DMS153 treated with DMSO at 0.1 percent for 48 hours (cell line): ENCODE data around the gene ZDHHC21.
A peak's percentile ranks its signal among the peaks of the same experiment; 100 is the strongest.

ENCODE experiments used
- DNase-seq: peaks from one replicate; lab custom pipeline; 2025; ENCODE audit not compliant: unreplicated experiment; lab: John Stamatoyannopoulos, UW

ZDHHC21 gene

GRCh38 chr9:14693251-14693861 lies at the start of gene ZDHHC21:
ZDHHC21 (minus strand) TSS chr9:14693432; CDS start chr9:14674340, 19,092 bp downstream.
- peak; percentile 70 for DNase-seq

GRCh38 chr9:14741369-14741768 lies 48.1 kb upstream of the ZDHHC21 start:
- DNase-seq = no peak

GRCh38 chr9:14733133-14733532 lies 39.9 kb upstream of the ZDHHC21 start:
- DNase-seq = no peak

GRCh38 chr9:14731294-14731981 lies 38.2 kb upstream of the ZDHHC21 start:
- no peak for DNase-seq

GRCh38 chr9:14730461-14730898 lies 37.2 kb upstream of the ZDHHC21 start:
- no peak for DNase-seq

- no peak for DNase-seq
Observed at GRCh38 chr9:14723301-14723700, 30.1 kb upstream of the ZDHHC21 start.

- peak; percentile 65 for DNase-seq
Observed at GRCh38 chr9:14722391-14723035, 29.3 kb upstream of the ZDHHC21 start, which contains the start of gene CER1. CER1 (minus strand) TSS chr9:14722733; CDS start chr9:14722672, 61 bp downstream.

GRCh38 chr9:14719231-14719923 lies 26.1 kb upstream of the ZDHHC21 start:
- no peak for DNase-seq

GRCh38 chr9:14715102-14715501 lies 21.9 kb upstream of the ZDHHC21 start:
- DNase-seq = no peak

- DNase-seq = no peak
Observed at GRCh38 chr9:14713187-14713767, 20.0 kb upstream of the ZDHHC21 start.

- no peak for DNase-seq
Observed at GRCh38 chr9:14710804-14711203, 17.6 kb upstream of the ZDHHC21 start.

GRCh38 chr9:14706530-14707140 lies 13.4 kb upstream of the ZDHHC21 start:
- no peak for DNase-seq

- no peak for DNase-seq
Observed at GRCh38 chr9:14705079-14705478, 11.8 kb upstream of the ZDHHC21 start.

- no peak for DNase-seq
Observed at GRCh38 chr9:14704281-14704680, 11.0 kb upstream of the ZDHHC21 start.

GRCh38 chr9:14702200-14702720 lies 9.0 kb upstream of the ZDHHC21 start:
- no peak for DNase-seq

GRCh38 chr9:14692470-14693250 lies 572 bp downstream of the ZDHHC21 start:
- DNase-seq = peak; percentile 23

- no peak for DNase-seq
Observed at GRCh38 chr9:14690948-14691730, 2.1 kb downstream of the ZDHHC21 start.

- no peak for DNase-seq
Observed at GRCh38 chr9:14687042-14687719, 6.1 kb downstream of the ZDHHC21 start.
